WTC11 (cell line): Measurements from ENCODE around the gene PACSIN1.

ENCODE experiments used
- CTCF ChIP-seq: fragments of 200-600 bp; IDR thresholded peaks from 2 replicates; pipeline ENCODE4 v1.8.0; 2022; ENCODE audit warnings: antibody characterized with exemption
- FOXJ3 ChIP-seq: sonication (generic); formaldehyde crosslinking; IDR thresholded peaks from 2 replicates; pipeline ENCODE4 v1.9.0; 2021; ENCODE audit warnings: missing genetic modification reagents, mild to moderate bottlenecking, borderline replicate concordance
- RELA ChIP-seq: sonication (generic); formaldehyde crosslinking; IDR thresholded peaks from 2 replicates; pipeline ENCODE4 v1.8.1; 2022; ENCODE audit warnings: missing genetic modification reagents, mild to moderate bottlenecking, borderline replicate concordance
- ZNF232 ChIP-seq: sonication (generic); formaldehyde crosslinking; IDR thresholded peaks from 2 replicates; pipeline ENCODE4 v1.8.0; 2022; ENCODE audit warnings: mild to moderate bottlenecking, missing genetic modification reagents
- ZNF423 ChIP-seq: fragments of 250-450 bp; sonication (Bioruptor Pico); IDR thresholded peaks from 2 replicates; pipeline ENCODE4 v2.1.2; 2022; ENCODE audit warnings: mild to moderate bottlenecking, moderate library complexity
- TF ChIP-seq, protein P1 (sequence below): sonication (generic); formaldehyde crosslinking; IDR thresholded peaks from 2 replicates; pipeline ENCODE4 v1.8.1; 2023; ENCODE audit warnings: mild to moderate bottlenecking, moderate library complexity, missing genetic modification reagents
- TF ChIP-seq, protein P2 (sequence below): sonication (generic); formaldehyde crosslinking; IDR thresholded peaks from 2 replicates; pipeline ENCODE4 v1.8.0; 2022; ENCODE audit warnings: mild to moderate bottlenecking, missing genetic modification reagents

GRCh38 chr6:34487536-34487935, 21.7 kb downstream of the PACSIN1 start:
- TF ChIP-seq RELA (CRISPR knock-in tag), result no peak
- no peak for TF ChIP-seq CTCF
- TF ChIP-seq ZNF423 (CRISPR knock-in tag), result no peak
- TF ChIP-seq, protein P1, sequence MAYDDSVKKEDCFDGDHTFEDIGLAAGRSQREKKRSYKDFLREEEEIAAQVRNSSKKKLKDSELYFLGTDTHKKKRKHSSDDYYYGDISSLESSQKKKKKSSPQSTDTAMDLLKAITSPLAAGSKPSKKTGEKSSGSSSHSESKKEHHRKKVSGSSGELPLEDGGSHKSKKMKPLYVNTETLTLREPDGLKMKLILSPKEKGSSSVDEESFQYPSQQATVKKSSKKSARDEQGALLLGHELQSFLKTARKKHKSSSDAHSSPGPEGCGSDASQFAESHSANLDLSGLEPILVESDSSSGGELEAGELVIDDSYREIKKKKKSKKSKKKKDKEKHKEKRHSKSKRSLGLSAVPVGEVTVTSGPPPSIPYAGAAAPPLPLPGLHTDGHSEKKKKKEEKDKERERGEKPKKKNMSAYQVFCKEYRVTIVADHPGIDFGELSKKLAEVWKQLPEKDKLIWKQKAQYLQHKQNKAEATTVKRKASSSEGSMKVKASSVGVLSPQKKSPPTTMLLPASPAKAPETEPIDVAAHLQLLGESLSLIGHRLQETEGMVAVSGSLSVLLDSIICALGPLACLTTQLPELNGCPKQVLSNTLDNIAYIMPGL (CRISPR knock-in tag), result no peak
- TF ChIP-seq, protein P2, sequence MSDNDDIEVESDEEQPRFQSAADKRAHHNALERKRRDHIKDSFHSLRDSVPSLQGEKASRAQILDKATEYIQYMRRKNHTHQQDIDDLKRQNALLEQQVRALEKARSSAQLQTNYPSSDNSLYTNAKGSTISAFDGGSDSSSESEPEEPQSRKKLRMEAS (CRISPR knock-in tag), result no peak
- no peak for TF ChIP-seq FOXJ3
- no peak for TF ChIP-seq ZNF232 (CRISPR knock-in tag)
